ENCODE data around the gene RFFL. TPM values are rescaled to one million over a fixed set of nuclear protein-coding genes. Genes with fewer than 3 reads are reported as not detected.

The RFFL gene
- total RNA-seq, 2 donors from 2014 or later = 33.8 to 56.6 TPM

- Mint-ChIP-seq H3K27ac (no peak overlapping the region), H3K4me3 (no peak overlapping the region), H3K4me1 (peaks cover 63% of the 10 kb centered on the region), H3K9me3 (no peaks in the 10 kb centered on the region), H3K27me3 (ENCODE audit: insufficient read depth) (no peaks in the 10 kb centered on the region), H3K36me3 (ENCODE audit: low read depth) (no peaks in the 10 kb centered on the region)
- no peaks in the 10 kb centered on the region for H3K36me3 ChIP-seq (ENCODE audit: control insufficient read depth, insufficient read depth, low read length)
- peaks cover 3% of the 10 kb centered on the region for H3K4me1 ChIP-seq (ENCODE audit: control insufficient read depth, insufficient read depth, low read length)
- no peak overlapping the region for H3K27ac ChIP-seq (ENCODE audit: low read depth, low read length)
- no peak overlapping the region for H3K9ac ChIP-seq (ENCODE audit: extremely low read depth, low read length, poor library complexity, severe bottlenecking)
- H3K27me3 ChIP-seq (ENCODE audit: control insufficient read depth, insufficient read depth, low read length, poor library complexity, severe bottlenecking) = no peaks in the 10 kb centered on the region
- H3K4me3 ChIP-seq (ENCODE audit: low read length) = no peak overlapping the region
- DNase-seq = no peak
- H3K9me3 ChIP-seq (ENCODE audit: control insufficient read depth, low read length) = no peaks in the 10 kb centered on the region
- TF ChIP-seq CTCF (conservative IDR thresholded peaks at IDR 0.05) = no peak
These were observed 11.3 kb downstream of the RFFL start for GRCh38 chr17:35052241-35052610.

GRCh38 chr17:35051579-35052240, 11.8 kb downstream of the RFFL start:
- no peak overlapping the region for H3K4me3 ChIP-seq (ENCODE audit: low read length)
- H3K36me3 ChIP-seq (ENCODE audit: control insufficient read depth, insufficient read depth, low read length) = no peaks in the 10 kb centered on the region
- no peaks in the 10 kb centered on the region for H3K9me3 ChIP-seq (ENCODE audit: control insufficient read depth, low read length)
- Mint-ChIP-seq H3K9me3 (no peaks in the 10 kb centered on the region), H3K4me1 (peaks cover 67% of the 10 kb centered on the region), H3K27ac (no peak overlapping the region), H3K4me3 (no peak overlapping the region), H3K36me3 (ENCODE audit: low read depth) (no peaks in the 10 kb centered on the region), H3K27me3 (ENCODE audit: insufficient read depth) (no peaks in the 10 kb centered on the region)
- H3K4me1 ChIP-seq (ENCODE audit: control insufficient read depth, insufficient read depth, low read length) = peaks cover 6% of the 10 kb centered on the region
- H3K27ac ChIP-seq (ENCODE audit: low read depth, low read length) = no peak overlapping the region
- H3K27me3 ChIP-seq (ENCODE audit: control insufficient read depth, insufficient read depth, low read length, poor library complexity, severe bottlenecking) = no peaks in the 10 kb centered on the region
- no peak overlapping the region for H3K9ac ChIP-seq (ENCODE audit: extremely low read depth, low read length, poor library complexity, severe bottlenecking)
- TF ChIP-seq CTCF (conservative IDR thresholded peaks at IDR 0.05) = no peak
- WGBS, 2 experiments (ENCODE audit: insufficient coverage in 1 of 2, insufficient read length in 1 of 2) = 86 to 96% methylated on average over 4 to 6 of the region's 6 CpGs
- no peak for DNase-seq

GRCh38 chr17:35051183-35051578, 12.3 kb downstream of the RFFL start:
- Mint-ChIP-seq H3K4me1 (peaks cover 70% of the 10 kb centered on the region), H3K27ac (no peak overlapping the region), H3K36me3 (ENCODE audit: low read depth) (no peaks in the 10 kb centered on the region), H3K4me3 (no peak overlapping the region), H3K27me3 (ENCODE audit: insufficient read depth) (no peaks in the 10 kb centered on the region), H3K9me3 (no peaks in the 10 kb centered on the region)
- no peak for TF ChIP-seq CTCF (conservative IDR thresholded peaks at IDR 0.05)
- no peak overlapping the region for H3K9ac ChIP-seq (ENCODE audit: extremely low read depth, low read length, poor library complexity, severe bottlenecking)
- WGBS, 2 experiments (ENCODE audit: insufficient coverage in 1 of 2, insufficient read length in 1 of 2) = 75 to 87% methylated on average over 1 to 2 of the region's 2 CpGs
- no peaks in the 10 kb centered on the region for H3K9me3 ChIP-seq (ENCODE audit: control insufficient read depth, low read length)
- no peaks in the 10 kb centered on the region for H3K27me3 ChIP-seq (ENCODE audit: control insufficient read depth, insufficient read depth, low read length, poor library complexity, severe bottlenecking)
- H3K27ac ChIP-seq (ENCODE audit: low read depth, low read length) = no peak overlapping the region
- no peak overlapping the region for H3K4me3 ChIP-seq (ENCODE audit: low read length)
- DNase-seq = no peak
- H3K36me3 ChIP-seq (ENCODE audit: control insufficient read depth, insufficient read depth, low read length) = no peaks in the 10 kb centered on the region
- H3K4me1 ChIP-seq (ENCODE audit: control insufficient read depth, insufficient read depth, low read length) = peaks cover 6% of the 10 kb centered on the region
